HPDE6-E6E7 (cell line): ENCODE data around the gene SEC14L1.

Source experiments
- DNase-seq: peaks from one replicate; pipeline ENCODE4 v3.0.0; 2011; ENCODE audit warnings: missing footprints; ENCODE audit errors: extremely low spot score

Gene SEC14L1

GRCh38 chr17:77191244-77191643 lies 50.5 kb downstream of the SEC14L1 start:
- DNase-seq: no peak

GRCh38 chr17:77193653-77194052 lies 52.9 kb downstream of the SEC14L1 start:
- DNase-seq: no peak

GRCh38 chr17:77194179-77194578 lies 53.4 kb downstream of the SEC14L1 start:
- no peak for DNase-seq

GRCh38 chr17:77196251-77196650 lies 55.5 kb downstream of the SEC14L1 start:
- no peak for DNase-seq

- DNase-seq: no peak
Measured at GRCh38 chr17:77197115-77197514, 56.3 kb downstream of the SEC14L1 start.

GRCh38 chr17:77200711-77201110 lies 59.9 kb downstream of the SEC14L1 start:
- DNase-seq: no peak

- no peak for DNase-seq
Measured at GRCh38 chr17:77203436-77203835, 62.7 kb downstream of the SEC14L1 start.

- DNase-seq: no peak
Measured at GRCh38 chr17:77203846-77204245, 63.1 kb downstream of the SEC14L1 start.

- DNase-seq: no peak
Measured at GRCh38 chr17:77204536-77204935, 63.8 kb downstream of the SEC14L1 start.

- no peak for DNase-seq
Measured at GRCh38 chr17:77205396-77206125, 64.8 kb downstream of the SEC14L1 start.

GRCh38 chr17:77206158-77206956 lies 65.6 kb downstream of the SEC14L1 start:
- DNase-seq: no peak

- no peak for DNase-seq
Measured at GRCh38 chr17:77207689-77208216, 67.0 kb downstream of the SEC14L1 start.

GRCh38 chr17:77208217-77208808 lies 67.5 kb downstream of the SEC14L1 start:
- DNase-seq: no peak

- no peak for DNase-seq
Measured at GRCh38 chr17:77208856-77209255, 68.1 kb downstream of the SEC14L1 start.

GRCh38 chr17:77209330-77209748 lies 68.6 kb downstream of the SEC14L1 start:
- DNase-seq: no peak

GRCh38 chr17:77210331-77210730 lies 69.6 kb downstream of the SEC14L1 start:
- no peak for DNase-seq

GRCh38 chr17:77210946-77211541 lies 70.3 kb downstream of the SEC14L1 start:
- DNase-seq: no peak

GRCh38 chr17:77211681-77212080 lies 70.9 kb downstream of the SEC14L1 start:
- DNase-seq: no peak

GRCh38 chr17:77212081-77212832 lies 71.5 kb downstream of the SEC14L1 start:
- DNase-seq: no peak

GRCh38 chr17:77212833-77213777 lies 72.3 kb downstream of the SEC14L1 start:
- DNase-seq: no peak
